GM12873 (cell line): ENCODE results near the gene TIMM8A.

Source experiments
- TF ChIP-seq, protein P1 (sequence below): IDR thresholded peaks from 2 replicates; pipeline ENCODE4 v1.5.1; 2012; ENCODE audit warnings: low read depth, mild to moderate bottlenecking, moderate library complexity, low read length, control low read depth; ENCODE audit not compliant: insufficient read depth; ENCODE audit errors: missing control alignments

Gene TIMM8A

GRCh38 chrX:101357166-101357795, 8.7 kb upstream of the TIMM8A start:
- TF ChIP-seq, protein P1, sequence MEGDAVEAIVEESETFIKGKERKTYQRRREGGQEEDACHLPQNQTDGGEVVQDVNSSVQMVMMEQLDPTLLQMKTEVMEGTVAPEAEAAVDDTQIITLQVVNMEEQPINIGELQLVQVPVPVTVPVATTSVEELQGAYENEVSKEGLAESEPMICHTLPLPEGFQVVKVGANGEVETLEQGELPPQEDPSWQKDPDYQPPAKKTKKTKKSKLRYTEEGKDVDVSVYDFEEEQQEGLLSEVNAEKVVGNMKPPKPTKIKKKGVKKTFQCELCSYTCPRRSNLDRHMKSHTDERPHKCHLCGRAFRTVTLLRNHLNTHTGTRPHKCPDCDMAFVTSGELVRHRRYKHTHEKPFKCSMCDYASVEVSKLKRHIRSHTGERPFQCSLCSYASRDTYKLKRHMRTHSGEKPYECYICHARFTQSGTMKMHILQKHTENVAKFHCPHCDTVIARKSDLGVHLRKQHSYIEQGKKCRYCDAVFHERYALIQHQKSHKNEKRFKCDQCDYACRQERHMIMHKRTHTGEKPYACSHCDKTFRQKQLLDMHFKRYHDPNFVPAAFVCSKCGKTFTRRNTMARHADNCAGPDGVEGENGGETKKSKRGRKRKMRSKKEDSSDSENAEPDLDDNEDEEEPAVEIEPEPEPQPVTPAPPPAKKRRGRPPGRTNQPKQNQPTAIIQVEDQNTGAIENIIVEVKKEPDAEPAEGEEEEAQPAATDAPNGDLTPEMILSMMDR: peak; percentile 56

DNA sequence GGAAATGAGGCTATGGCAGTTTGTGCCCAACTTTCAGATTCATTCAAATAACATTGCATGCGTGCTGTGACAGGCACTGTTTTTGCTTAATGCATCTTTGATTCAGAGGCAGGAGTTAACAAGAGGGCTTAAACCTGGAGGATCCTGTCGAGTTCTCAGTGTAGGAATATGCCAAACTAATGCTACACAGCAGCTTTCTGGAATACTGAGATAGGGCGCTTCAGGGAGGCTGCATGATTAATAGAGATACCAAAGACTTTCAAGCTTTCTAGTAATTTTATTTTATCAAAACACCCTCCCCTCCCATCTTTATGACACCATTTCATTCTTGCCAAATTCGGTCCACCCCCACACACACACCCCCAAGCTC, 636 bp upstream of the TIMM8A start:
- TF ChIP-seq, protein P1: no peak

- TF ChIP-seq, protein P1: no peak
These were observed 587 bp downstream of the TIMM8A start for GRCh38 chrX:101347859-101348451.

DNA sequence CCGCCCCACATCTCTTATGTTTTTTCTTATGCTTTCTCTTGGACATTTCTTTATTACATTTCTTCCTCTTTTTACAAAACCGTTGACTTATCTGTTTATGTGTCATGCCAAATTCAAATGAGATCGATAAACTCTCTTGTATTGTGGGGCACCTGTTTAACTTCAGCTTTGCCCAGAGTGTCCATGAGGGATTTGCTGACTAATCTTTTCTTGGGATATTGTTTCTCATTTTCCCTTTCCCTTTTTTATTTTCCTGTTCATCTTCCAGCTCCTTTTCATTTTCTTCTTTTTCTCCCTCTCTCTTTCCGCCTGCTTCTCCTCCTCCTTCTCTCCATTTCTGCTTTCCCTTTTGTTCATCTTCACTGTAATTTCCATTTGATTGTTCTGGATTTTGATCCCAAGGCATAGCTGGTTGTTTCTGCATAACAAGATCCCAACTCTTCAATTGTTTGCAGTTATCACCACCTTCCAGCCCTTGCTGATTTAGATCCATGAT, 10.7 kb downstream of the TIMM8A start:
- TF ChIP-seq, protein P1: no peak

DNA sequence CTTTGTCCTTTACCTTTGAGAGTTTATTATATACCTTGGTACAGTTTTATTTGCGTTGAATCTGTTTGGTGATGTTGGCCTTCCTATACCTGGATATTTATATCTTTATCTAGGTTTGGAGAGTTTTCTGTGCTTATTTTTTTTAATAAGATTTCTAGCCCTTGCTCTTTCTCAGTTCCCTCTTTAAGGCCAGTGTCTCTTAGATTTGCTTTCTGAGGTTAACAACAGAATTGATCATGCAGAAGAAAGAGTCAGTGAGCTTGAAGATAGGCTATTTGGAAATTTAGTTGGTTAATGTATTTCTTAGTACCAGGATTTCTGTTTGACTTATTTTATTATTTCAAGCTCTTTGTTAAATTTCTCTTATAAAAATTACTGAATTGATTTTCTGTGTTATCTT, 44.8 kb downstream of the TIMM8A start:
- TF ChIP-seq, protein P1: no peak
